GM12892 (cell line): ENCODE measurements around the gene SAP130.

ENCODE experiments used
- POLR2A ChIP-seq: IDR thresholded peaks from 2 replicates; pipeline ENCODE4 v1.6.1; 2011; ENCODE audit warnings: low read depth, low read length, control low read depth
- POLR2AphosphoS5 ChIP-seq: IDR thresholded peaks from 2 replicates; pipeline ENCODE4 v1.6.1; 2011; ENCODE audit warnings: low read depth, low read length, control low read depth

DNA sequence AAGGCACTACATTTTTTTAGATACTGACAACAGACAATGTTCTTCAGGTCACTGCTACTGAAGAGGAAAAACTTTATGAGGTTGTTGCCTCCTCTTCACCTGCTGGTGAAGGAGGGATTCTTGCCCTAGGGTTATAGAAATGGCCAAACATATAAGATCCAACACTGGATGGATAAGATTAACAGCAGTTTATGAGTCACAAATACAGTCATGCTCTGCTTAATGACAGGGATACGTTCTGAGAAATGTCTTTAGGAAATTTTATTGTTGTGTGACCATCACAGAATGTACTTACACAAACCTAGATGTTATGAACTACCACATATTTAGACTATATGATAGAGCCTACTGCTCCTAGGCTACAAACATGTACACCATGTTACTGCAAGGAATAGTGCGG lies 84.7 kb downstream of the SAP130 start:
- TF ChIP-seq POLR2AphosphoS5, result no peak
- TF ChIP-seq POLR2A, result no peak
